ENCODE results near the gene NOD2. TPM values are rescaled to one million over a fixed set of nuclear protein-coding genes. Genes with fewer than 3 reads are reported as not detected.

Gene NOD2
- total RNA-seq: 1 to 10 TPM in 2 of 4 donors, not detected in 2; 1.7 to 4.1 TPM

GRCh38 chr16:50692999-50693781 lies at the start of gene NOD2:
TSS of gene NOD2 (plus strand) at chr16:50693606. CDS start at chr16:50699496, 5,890 bp downstream.
- Histone ChIP-seq H3K27ac (peak within 1 kb of the TSS in 2 of 4 donors; percentile 25 to 70), H3K9me3 (no peaks in the 10 kb centered on the region), H3K4me3 (peak within 1 kb of the TSS; percentile 32 to 64 (median 60)), H3K4me1 (peaks cover 7 to 33% (median 19%) of the 10 kb centered on the region in 4 donors), H3K36me3 (no peaks in the 10 kb centered on the region), H3K27me3 (no peaks in the 10 kb centered on the region)
- DNase-seq: no peak
- TF ChIP-seq, protein P1, sequence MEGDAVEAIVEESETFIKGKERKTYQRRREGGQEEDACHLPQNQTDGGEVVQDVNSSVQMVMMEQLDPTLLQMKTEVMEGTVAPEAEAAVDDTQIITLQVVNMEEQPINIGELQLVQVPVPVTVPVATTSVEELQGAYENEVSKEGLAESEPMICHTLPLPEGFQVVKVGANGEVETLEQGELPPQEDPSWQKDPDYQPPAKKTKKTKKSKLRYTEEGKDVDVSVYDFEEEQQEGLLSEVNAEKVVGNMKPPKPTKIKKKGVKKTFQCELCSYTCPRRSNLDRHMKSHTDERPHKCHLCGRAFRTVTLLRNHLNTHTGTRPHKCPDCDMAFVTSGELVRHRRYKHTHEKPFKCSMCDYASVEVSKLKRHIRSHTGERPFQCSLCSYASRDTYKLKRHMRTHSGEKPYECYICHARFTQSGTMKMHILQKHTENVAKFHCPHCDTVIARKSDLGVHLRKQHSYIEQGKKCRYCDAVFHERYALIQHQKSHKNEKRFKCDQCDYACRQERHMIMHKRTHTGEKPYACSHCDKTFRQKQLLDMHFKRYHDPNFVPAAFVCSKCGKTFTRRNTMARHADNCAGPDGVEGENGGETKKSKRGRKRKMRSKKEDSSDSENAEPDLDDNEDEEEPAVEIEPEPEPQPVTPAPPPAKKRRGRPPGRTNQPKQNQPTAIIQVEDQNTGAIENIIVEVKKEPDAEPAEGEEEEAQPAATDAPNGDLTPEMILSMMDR (IDR thresholded peaks at IDR 0.05): no peak
- no peak for TF ChIP-seq POLR2A (IDR thresholded peaks at IDR 0.05)

DNA sequence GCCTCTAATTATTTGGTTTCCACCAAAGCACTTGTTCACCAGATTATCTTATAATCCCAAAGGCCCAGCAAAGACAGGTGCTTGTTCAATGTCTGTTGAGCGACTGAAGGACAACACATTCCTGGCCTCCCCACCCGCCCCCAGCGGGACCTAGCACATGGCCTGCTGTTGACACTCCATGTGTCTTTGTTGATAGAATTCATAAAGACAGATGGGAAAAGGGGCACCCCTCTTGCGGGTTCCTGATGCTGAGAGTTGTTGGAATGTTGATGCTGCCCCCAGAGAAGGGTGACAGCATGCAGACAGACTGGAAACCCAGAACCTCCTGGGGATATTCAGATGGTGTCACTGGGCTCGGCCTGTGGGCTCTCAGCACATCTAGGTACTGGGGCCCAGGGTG lies 49.2 kb upstream of the NOD2 start:
- no peaks in the 10 kb centered on the region for H3K27me3 ChIP-seq
- no peaks in the 10 kb centered on the region for H3K4me1 ChIP-seq
- no peaks in the 10 kb centered on the region for H3K36me3 ChIP-seq
- DNase-seq: no peak
- no peak overlapping the region for H3K4me3 ChIP-seq
- TF ChIP-seq, protein P1 (IDR thresholded peaks at IDR 0.05): no peak
- no peak for TF ChIP-seq POLR2A (IDR thresholded peaks at IDR 0.05)
- no peak overlapping the region for H3K27ac ChIP-seq
- no peaks in the 10 kb centered on the region for H3K9me3 ChIP-seq

DNA sequence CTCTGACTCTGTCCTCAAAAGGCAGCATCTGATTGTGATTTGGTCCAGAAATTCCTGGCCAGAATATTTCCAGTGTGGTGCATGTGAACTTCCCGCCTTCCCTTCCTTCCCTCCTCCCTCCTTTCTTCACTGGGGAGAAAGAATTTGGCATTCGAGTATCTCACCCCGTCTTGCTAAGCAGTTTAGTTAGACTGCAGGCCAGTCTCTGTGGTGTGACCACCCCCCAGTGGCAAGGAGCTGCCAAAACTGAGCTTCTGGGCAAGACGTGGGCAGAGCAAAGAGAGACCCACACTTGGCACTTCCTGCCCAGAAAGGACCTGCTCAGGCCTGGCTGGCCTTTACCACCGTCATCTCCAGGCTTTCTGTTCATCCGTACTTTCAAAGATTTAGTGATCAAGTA lies 48.7 kb upstream of the NOD2 start:
- H3K4me1 ChIP-seq: no peaks in the 10 kb centered on the region
- H3K4me3 ChIP-seq: no peak overlapping the region
- no peak for TF ChIP-seq POLR2A (IDR thresholded peaks at IDR 0.05)
- TF ChIP-seq, protein P1 (IDR thresholded peaks at IDR 0.05): peak in 4 of 6 experiments; percentile 9 to 34 (median 31)
- H3K36me3 ChIP-seq: no peaks in the 10 kb centered on the region
- H3K27ac ChIP-seq: no peak overlapping the region
- no peaks in the 10 kb centered on the region for H3K9me3 ChIP-seq
- DNase-seq: peak in 2 of 3 donors; percentile 25 to 55
- H3K27me3 ChIP-seq: no peaks in the 10 kb centered on the region

DNA sequence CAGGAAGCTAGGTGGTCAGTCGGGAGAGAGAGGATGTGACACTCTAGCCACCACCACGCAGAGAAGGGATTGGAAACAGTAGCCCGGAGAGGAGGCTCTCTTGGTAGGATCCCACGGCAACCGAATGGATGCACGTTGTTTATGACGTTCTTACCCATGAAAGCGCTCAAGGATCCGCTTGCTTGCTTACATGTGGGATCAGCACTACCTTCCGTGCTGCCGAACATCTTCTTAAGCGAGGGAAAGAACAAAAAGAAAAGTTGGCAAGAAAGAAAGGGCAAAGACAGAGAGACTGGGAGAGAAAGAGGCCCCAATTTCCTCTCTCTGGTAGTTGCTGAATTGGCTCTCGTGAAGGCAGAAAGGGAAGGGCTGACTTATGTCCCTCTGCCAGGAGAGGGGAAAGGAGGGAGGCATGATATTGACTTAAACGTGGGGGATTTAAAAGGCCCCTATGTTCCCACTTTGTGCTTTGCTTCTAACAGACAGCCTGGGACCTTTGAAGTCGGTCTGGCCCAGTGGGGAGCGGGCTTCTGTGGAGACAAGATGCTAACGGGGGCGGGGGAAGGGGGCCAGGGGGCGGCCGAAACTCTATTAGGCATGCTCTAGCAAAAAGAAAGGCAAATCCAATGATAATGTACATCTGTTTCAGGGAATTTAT lies 47.7 kb upstream of the NOD2 start:
- no peak overlapping the region for H3K4me3 ChIP-seq
- DNase-seq: no peak
- TF ChIP-seq, protein P1 (IDR thresholded peaks at IDR 0.05): no peak
- no peak for TF ChIP-seq POLR2A (IDR thresholded peaks at IDR 0.05)
- no peaks in the 10 kb centered on the region for H3K27me3 ChIP-seq
- no peaks in the 10 kb centered on the region for H3K36me3 ChIP-seq
- H3K9me3 ChIP-seq: no peaks in the 10 kb centered on the region
- H3K27ac ChIP-seq: no peak overlapping the region
- H3K4me1 ChIP-seq: no peaks in the 10 kb centered on the region

DNA sequence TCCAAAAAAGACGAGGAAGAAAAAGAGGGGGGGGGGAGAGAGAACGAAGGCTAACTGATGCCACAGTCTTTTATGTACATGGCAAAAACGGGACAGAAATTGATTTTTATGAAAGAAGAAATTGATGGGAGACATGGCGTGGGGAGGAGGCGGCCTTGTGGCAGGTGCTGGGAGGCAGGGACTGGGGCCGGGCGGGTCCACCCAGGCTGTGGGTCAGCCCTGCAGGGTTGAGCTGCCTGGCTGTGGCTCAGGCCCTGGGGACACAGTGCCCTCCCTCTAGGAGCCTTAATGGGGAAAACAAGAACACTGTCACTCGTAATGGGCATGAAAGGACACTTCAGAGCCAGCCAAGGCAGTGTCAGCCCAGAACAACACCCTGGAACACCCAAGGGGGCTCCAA lies 47.1 kb upstream of the NOD2 start:
- no peak for DNase-seq
- Histone ChIP-seq H3K9me3 (no peaks in the 10 kb centered on the region), H3K36me3 (no peaks in the 10 kb centered on the region), H3K4me3 (no peak overlapping the region), H3K4me1 (no peaks in the 10 kb centered on the region), H3K27me3 (no peaks in the 10 kb centered on the region), H3K27ac (no peak overlapping the region)
- TF ChIP-seq, protein P1 (IDR thresholded peaks at IDR 0.05): no peak
- no peak for TF ChIP-seq POLR2A (IDR thresholded peaks at IDR 0.05)
